ENCODE results near the gene TOMM40. TPM values are rescaled to one million over a fixed set of nuclear protein-coding genes. Genes with fewer than 3 reads are reported as not detected.

Gene TOMM40
- total RNA-seq, result 10 to 100 TPM; 47.9 to 82.6 (median 53.5) TPM
- long read RNA-seq, donor 1, transcript TOMM40-203 (9 exons, 1,725 nt), result minor isoform, 24 of 148 reads
- long read RNA-seq, donor 1, transcript TOMM40-202 (10 exons, 1,709 nt), result major isoform, 92 of 148 reads
- long read RNA-seq, donor 1, transcript TOMM40-201 (10 exons, 1,707 nt), result minor isoform, 9 of 148 reads
- long read RNA-seq, donor 1, partial matches to known transcripts, result 17 of 148 reads
- long read RNA-seq, donor 1, other reads (novel, unspliced or antisense), result 5 of 148 reads
- long read RNA-seq, donor 2, transcript TOMM40-201 (10 exons, 1,707 nt), result minor isoform, 5 of 79 reads
- long read RNA-seq, donor 2, transcript TOMM40-203 (9 exons, 1,725 nt), result minor isoform, 25 of 79 reads
- long read RNA-seq, donor 2, transcript TOMM40-202 (10 exons, 1,709 nt), result major isoform, 41 of 79 reads
- long read RNA-seq, donor 2, partial matches to known transcripts, result 5 of 79 reads
- long read RNA-seq, donor 2, other reads (novel, unspliced or antisense), result 2 of 79 reads

DNA sequence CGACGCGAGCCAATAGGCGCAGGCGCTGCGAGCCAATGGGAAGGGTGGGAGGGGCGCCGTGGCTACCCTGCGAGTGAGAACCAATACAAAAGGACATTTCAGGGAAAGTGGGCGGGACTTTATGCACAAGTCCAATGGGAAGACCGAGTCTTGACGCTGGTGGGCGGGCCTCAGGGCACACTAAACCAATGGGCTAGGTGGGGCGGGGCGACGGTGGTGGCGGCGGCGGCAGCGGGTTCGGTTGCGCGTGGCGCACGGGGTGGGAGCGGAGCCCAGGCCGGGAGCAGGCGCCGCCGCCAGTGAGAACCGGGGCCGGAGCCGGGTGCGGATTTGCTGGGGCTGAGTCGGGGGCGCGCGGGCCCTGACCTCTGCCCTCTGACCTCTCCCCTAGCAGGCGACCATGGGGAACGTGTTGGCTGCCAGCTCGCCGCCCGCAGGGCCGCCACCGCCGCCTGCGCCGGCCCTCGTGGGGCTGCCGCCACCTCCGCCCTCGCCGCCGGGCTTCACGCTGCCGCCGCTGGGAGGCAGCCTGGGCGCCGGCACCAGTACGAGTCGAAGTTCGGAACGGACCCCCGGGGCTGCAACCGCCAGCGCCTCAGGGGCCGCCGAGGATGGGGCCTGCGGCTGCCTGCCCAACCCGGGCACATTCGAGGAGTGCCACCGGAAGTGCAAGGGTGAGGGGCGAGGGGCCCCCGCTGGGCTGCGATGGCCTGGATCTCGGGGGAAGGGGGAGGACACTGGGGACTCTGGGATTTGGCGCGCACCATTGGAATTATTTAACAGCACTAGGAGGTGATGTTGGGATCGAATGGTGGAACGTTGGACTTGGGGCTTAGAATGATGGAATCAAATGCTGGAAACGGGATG is at the start of gene TOMM40:
TOMM40 (plus strand) TSS at position 239 of the 867 bp plus-strand sequence; CDS start at position 401, 162 bp downstream.
- peaks cover 8% of the 10 kb centered on the region for H3K36me3 ChIP-seq (ENCODE audit: low read depth)
- peak in 2 of 3 donors; percentile 100 for DNase-seq
- H3K4me3 ChIP-seq, result peak within 1 kb of the TSS; percentile 92
- intact Hi-C loops (cut with DNase I, micrococcal nuclease), result no loop called here
- no peak for ATAC-seq
- TF ChIP-seq, protein P1, sequence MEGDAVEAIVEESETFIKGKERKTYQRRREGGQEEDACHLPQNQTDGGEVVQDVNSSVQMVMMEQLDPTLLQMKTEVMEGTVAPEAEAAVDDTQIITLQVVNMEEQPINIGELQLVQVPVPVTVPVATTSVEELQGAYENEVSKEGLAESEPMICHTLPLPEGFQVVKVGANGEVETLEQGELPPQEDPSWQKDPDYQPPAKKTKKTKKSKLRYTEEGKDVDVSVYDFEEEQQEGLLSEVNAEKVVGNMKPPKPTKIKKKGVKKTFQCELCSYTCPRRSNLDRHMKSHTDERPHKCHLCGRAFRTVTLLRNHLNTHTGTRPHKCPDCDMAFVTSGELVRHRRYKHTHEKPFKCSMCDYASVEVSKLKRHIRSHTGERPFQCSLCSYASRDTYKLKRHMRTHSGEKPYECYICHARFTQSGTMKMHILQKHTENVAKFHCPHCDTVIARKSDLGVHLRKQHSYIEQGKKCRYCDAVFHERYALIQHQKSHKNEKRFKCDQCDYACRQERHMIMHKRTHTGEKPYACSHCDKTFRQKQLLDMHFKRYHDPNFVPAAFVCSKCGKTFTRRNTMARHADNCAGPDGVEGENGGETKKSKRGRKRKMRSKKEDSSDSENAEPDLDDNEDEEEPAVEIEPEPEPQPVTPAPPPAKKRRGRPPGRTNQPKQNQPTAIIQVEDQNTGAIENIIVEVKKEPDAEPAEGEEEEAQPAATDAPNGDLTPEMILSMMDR (IDR thresholded peaks at IDR 0.05), result no peak
- no peaks in the 10 kb centered on the region for H3K9me3 ChIP-seq
- H3K4me1 ChIP-seq (ENCODE audit: low read depth), result peaks cover 15% of the 10 kb centered on the region

DNA sequence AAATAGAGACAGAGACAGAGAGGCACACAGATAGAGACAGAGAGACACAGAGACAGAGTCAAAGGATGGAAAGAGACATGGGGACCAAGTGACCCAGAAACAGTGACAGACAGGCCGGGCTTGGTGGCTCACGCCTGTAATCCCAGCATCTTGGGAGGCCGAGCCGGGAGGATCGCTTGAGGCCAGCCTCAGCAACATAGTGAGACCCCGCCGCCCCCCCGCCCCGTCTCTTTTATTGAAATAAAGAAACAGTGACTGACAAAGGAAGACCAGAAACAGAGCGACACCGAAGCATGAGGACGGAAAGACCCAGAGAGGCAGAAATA is 45.8 kb upstream of the TOMM40 start:
- Histone ChIP-seq H3K4me3 (no peak overlapping the region), H3K36me3 (ENCODE audit: low read depth) (no peaks in the 10 kb centered on the region), H3K9me3 (no peaks in the 10 kb centered on the region), H3K4me1 (ENCODE audit: low read depth) (peaks cover 22% of the 10 kb centered on the region)
- DNase-seq (peak in 1 of 3 donors; percentile 69), ATAC-seq (no peak)
- TF ChIP-seq, protein P1 (IDR thresholded peaks at IDR 0.05), result no peak
- intact Hi-C loops (cut with DNase I, micrococcal nuclease), result no loop called here

DNA sequence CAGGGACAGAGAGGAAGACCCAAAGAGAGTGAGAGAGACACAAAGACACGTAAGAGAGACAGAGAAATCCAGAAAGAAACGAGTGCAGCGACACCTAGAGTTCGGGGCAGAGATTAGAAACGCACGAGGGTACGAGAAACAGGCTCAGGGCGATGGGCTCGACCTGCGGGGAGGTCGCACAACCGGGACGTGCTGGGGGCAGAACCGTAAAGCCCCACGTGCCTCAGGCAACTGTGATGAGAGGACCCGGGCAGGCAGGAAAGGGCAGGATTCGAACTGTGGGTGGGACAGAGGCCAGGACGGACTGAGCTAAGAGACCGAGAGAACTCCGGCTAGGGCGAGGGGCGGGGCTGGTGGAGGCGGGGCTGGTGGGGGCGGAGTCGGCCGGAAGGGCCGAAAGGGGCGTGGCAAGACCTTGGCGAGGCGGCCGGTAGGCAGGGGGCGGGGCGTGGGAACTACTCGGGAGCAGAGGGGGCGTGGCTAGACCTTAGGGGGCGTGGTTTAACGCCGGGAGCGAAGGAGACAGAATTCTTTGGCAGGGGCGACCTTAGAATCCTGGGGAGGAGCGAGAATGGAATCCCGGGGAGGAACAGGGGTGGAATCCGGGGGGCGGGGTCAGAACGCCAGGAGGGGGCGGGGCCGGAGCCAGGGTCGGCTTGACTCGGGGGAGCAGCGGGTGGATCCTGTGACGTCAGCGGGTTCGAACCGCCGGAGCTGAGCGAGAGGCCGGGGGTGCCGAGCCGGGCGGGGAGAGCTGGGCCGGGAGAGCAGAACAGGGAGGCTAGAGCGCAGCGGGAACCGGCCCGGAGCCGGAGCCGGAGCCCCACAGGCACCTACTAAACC is 45.2 kb upstream of the TOMM40 start, which contains the start of gene NECTIN2:
NECTIN2 (plus strand) TSS at position 686 of the 843 bp plus-strand sequence. CDS start 229 bp downstream, outside the sequence.
- intact Hi-C loops (cut with DNase I, micrococcal nuclease), result no loop called here
- H3K36me3 ChIP-seq (ENCODE audit: low read depth), result no peaks in the 10 kb centered on the region
- H3K4me1 ChIP-seq (ENCODE audit: low read depth), result peaks cover 22% of the 10 kb centered on the region
- DNase-seq (peak; percentile 98 to 100 (median 100)), ATAC-seq (peak; percentile 87)
- H3K9me3 ChIP-seq, result no peaks in the 10 kb centered on the region
- H3K4me3 ChIP-seq, result peak within 1 kb of the TSS; percentile 93
- TF ChIP-seq, protein P1 (IDR thresholded peaks at IDR 0.05), result peak; percentile 22

DNA sequence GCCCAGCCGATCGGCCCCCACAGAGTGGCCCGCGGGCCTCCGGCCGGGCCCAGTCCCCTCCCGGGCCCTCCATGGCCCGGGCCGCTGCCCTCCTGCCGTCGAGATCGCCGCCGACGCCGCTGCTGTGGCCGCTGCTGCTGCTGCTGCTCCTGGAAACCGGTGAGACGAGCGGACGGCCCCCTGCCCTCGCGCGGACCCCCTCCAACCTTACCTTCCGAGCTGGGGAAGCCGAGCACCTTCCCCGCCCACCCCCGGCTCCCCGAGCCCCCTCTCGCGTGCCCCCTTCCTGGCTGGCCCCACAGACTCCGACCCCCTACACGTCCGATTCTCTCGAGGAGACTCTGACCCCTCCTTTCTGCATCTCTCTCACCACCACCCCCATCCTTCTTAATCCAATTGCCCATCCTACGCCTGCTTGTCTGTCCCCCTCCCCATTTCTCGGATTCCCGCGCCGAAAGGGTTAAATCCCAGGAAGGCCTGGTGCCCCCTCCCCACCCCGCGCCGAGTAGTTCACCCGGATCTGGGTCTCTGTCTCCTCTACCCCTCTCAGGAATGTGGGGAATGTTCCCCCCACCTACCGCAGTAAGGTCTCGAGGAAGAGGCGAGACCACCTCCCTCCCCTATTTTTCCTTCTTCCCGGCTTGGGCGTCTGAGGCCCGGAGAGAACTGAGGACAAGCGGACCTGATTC is 44.5 kb upstream of the TOMM40 start:
- Histone ChIP-seq H3K9me3 (no peaks in the 10 kb centered on the region), H3K36me3 (ENCODE audit: low read depth) (no peaks in the 10 kb centered on the region), H3K4me1 (ENCODE audit: low read depth) (peaks cover 22% of the 10 kb centered on the region), H3K4me3 (peak overlapping the region; percentile 93)
- DNase-seq (peak; percentile 64 to 70 (median 68)), ATAC-seq (no peak)
- TF ChIP-seq, protein P1 (IDR thresholded peaks at IDR 0.05), result no peak
- intact Hi-C loops (cut with DNase I, micrococcal nuclease), result no loop called here

Data from mucosa of descending colon (tissue), 3 donors.